ENCODE data around the gene STK40.

The STK40 gene

DNA sequence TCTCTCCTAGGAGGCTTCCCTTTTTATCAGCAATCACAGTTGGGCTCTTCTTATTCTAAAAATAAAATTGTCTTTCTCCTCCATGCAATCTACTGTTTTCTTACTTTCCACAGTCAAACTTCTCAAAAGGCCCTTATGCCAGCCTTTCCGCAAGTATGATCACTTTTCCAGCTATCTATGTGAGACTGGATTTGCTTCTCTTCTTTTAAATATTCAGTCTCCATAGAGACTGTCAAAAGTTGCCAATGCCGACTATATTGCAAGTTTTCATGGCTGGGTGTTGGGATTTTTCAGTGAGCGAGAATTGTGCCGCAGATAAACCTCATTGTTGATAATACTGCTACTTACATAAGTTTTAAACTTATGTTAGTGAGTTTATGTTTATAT lies 16.8 kb upstream of the STK40 start:
- H3K4me3 Mint-ChIP-seq = peak overlapping the region in 1 of 2 donors; percentile 30
- ATAC-seq = no peak
- H3K27me3 Mint-ChIP-seq = no peaks in the 10 kb centered on the region

DNA sequence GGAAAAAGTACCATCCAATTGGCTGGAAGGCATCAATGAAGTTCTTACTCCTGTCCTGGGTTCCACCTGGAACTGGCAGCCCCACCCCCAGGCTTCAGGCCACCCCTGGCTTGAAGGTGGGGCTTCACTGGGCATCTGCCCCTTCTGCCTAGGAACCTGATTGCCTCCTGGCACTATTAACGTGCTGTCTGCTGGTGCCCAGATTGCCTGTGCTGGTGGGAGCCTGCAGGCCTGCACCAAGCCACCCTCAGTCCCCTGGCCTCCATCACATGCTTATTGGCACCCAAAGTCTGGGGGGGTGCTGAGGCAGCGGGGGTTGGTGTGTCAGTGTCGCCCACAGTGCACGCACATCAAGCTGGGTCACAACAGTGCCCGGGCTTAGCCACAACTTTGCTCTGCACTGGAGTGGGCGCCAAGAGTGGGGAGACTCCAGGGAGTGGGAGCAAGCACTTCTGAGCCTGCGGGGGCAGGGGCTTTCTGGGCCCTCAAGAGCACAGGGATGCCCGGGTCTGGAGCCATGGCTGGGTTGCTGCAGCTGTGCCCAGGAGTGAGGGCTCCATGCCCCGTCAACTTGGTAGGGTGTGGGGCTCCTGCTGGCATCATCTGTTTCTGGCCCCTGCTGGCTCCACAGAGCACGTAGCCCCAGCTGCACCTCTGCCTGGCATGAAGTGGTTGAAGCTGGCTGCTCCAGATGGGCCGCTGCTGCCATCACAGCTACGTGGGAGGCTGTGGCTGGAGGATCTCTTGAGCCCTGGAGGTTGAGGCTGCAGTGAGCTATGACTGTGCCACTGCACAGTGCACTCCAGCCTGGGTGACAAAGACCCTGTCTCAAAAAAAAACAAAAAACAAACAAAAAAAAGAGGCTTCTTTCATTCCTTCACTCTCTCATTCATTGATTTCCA lies 16.1 kb upstream of the STK40 start:
- peak overlapping the region; percentile 83 to 86 for H3K4me3 Mint-ChIP-seq
- H3K4me1 Mint-ChIP-seq = peaks cover 34% of the 10 kb centered on the region
- DNase-seq (no peak), ATAC-seq (no peak)
- H3K27ac Mint-ChIP-seq = peak overlapping the region in 1 of 2 donors; percentile 97
- no peaks in the 10 kb centered on the region for H3K9me3 Mint-ChIP-seq
- no peaks in the 10 kb centered on the region for H3K27me3 Mint-ChIP-seq

More for the DNA sequence above, 16.8 kb upstream of the STK40 start:
- no peaks in the 10 kb centered on the region for H3K9me3 Mint-ChIP-seq
- peaks cover 30% of the 10 kb centered on the region for H3K4me1 Mint-ChIP-seq
- H3K27ac Mint-ChIP-seq = peak overlapping the region in 1 of 2 donors; percentile 72
- DNase-seq = no peak

DNA sequence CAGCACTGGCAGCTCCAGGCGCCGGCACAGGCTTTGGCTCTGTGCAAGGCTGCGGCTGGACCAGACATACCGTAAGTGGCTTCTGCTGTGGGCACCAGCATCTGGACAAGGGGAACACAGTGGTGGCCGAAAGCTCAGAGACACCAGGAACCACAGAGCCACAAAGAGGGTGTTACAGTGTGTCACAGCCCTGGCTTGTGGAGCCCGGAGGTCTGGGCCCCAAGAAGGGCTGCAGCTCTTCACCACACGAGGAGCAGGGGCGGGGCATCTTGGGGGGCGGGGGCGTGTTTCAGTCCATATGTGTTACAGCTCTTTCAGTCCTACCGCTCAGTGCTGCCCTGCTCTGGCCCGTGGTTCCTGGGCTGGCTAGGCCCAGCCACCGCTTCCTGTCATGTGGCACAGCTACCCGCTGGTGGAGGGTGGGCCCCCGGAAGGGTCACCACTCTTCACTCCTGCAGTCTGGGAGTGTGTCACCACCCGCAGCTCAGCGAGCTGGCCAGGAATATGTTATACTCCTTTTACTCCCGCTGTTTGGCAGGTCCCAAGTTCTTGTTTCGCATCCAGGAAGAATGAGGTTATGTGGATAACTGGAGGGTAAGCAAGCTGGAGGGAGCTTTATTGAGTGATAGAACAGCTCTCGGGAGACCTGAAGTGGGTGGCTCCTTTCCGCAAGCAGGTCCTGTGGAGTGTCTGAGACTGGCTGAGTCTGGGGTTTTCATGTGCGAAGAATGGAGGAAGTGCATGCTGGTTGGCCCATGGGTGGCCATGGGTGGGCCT lies 15.3 kb upstream of the STK40 start:
- peak; percentile 82 for ATAC-seq

DNA sequence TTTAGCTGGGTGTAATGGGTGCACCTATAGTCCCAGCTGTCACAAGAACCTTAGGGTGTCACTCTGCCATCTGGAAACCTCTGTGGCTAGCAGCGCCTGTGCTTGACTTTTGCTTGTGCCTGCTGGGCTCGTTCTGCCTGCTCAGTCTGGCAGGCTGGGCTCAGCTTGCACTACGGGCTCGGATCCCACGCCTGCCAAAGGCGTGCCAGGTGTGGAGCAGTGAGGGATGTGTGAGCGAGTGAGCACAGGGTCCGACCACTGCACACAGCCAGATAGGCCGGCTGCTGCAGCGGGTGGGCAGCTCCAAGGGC lies 14.7 kb upstream of the STK40 start:
- DNase-seq = no peak
- no peak for ATAC-seq
- H3K4me1 Mint-ChIP-seq = peaks cover 48% of the 10 kb centered on the region
- peak overlapping the region; percentile 83 to 86 for H3K4me3 Mint-ChIP-seq
- H3K27ac Mint-ChIP-seq = peak overlapping the region; percentile 50 to 78
- H3K27me3 Mint-ChIP-seq = no peaks in the 10 kb centered on the region
- no peaks in the 10 kb centered on the region for H3K9me3 Mint-ChIP-seq

More for the DNA sequence above, 15.3 kb upstream of the STK40 start:
- no peaks in the 10 kb centered on the region for H3K9me3 Mint-ChIP-seq
- H3K4me1 Mint-ChIP-seq = peaks cover 43% of the 10 kb centered on the region
- peak; percentile 56 to 77 for DNase-seq
- peak overlapping the region; percentile 83 to 86 for H3K4me3 Mint-ChIP-seq
- no peaks in the 10 kb centered on the region for H3K27me3 Mint-ChIP-seq
- peak overlapping the region; percentile 90 to 97 for H3K27ac Mint-ChIP-seq

DNA sequence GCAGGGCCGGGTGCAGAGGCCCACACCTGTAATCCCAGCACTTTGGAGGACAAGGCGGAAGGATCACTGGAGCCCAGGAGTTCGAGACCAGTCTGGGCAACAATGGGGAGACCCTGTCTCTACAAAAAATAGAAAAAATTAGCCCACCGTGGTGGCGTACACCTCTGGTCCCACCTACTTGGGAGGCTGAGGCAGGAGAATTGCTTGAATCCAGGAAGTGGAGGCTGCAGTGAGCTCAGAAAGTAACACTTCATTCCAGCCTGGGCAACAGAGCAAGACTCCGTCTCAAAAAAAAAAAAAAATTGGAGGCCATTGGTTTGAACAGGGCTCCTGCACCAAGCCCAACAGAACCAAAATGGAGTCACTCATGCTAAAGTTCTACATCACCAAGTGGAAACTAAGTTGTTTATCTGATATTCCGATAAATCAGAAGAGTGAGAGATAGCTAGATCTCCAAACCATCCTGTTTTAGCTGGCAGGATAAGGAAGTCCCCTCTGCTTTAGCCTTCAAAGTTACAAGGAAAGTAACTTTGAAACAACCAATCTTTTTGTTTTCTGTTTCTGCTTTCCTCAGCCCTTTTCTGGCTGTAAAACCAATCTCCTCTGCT lies 12.8 kb upstream of the STK40 start:
- DNase-seq (no peak), ATAC-seq (no peak)
- H3K4me3 Mint-ChIP-seq = peak overlapping the region; percentile 92 to 95
- peaks cover 58% of the 10 kb centered on the region for H3K4me1 Mint-ChIP-seq
- H3K27ac Mint-ChIP-seq = peak overlapping the region; percentile 35 to 99
- no peaks in the 10 kb centered on the region for H3K9me3 Mint-ChIP-seq
- no peaks in the 10 kb centered on the region for H3K27me3 Mint-ChIP-seq

DNA sequence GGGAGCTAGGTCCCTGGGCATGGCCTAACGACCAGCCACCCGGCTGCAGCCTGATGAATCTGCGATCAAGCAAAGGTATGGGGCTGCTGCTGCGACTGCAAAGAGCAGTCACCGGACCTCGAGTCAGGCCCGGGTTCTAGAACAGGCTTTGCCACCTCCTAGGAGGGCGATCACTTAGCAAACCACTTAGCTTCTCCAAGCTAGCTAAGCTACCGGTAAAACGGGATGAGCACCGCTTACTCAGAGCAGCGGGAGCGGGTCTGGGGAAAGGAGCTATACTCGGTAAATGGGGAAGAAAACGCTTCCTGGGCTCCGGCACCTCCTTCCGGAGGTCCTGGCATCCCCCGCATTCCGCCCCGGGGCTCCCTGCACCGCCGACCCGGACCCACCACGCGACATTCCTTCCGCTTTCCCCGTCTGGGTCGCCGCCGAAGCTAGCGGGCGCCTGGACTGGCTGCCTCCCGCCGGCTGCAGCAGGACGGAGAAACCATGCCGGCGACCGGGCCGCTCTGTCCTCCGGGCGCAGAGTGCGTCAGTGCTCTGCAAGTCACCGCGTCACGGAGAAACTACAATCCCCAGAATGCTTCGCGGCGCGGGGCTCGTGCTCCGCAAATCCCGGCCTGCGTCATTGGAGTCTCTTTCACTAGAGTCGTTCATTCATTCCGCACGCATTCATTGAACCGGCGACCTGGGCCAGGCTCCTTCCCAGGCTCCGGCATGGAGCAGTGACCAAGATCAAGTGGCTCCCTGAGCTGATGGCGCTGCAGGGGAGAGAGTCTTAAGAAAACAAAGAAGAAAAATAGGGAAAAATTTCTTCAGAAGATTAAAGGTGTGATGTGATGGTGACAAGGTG lies 11.9 kb upstream of the STK40 start, which contains the start of gene LSM10:
TSS of gene LSM10 (minus strand) at position 531 of the 853 bp plus-strand sequence. CDS start 3,779 bp downstream, outside the sequence.
- no peaks in the 10 kb centered on the region for H3K9me3 Mint-ChIP-seq
- H3K4me3 Mint-ChIP-seq = peak within 1 kb of the TSS; percentile 92 to 95
- ATAC-seq (peak; percentile 89), DNase-seq (peak; percentile 84 to 88)
- H3K4me1 Mint-ChIP-seq = peaks cover 58% of the 10 kb centered on the region
- H3K27me3 Mint-ChIP-seq = no peaks in the 10 kb centered on the region
- H3K27ac Mint-ChIP-seq = peak within 1 kb of the TSS; percentile 99

DNA sequence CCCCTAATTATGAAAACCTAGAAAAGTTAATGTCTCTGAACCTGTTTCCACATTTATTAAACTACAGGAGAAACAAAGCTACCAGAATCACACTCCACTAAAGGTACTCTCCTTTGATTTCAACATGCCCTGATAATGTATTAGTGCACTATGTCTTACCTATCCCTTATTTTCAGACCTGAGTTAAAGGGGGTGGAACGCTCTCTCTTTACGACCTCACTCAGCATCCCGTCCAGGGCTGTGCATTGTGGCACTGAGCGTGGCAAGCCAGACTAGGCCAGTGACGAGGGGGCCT lies 11.3 kb upstream of the STK40 start:
- DNase-seq (no peak), ATAC-seq (peak; percentile 66)
- H3K9me3 Mint-ChIP-seq = no peaks in the 10 kb centered on the region
- no peaks in the 10 kb centered on the region for H3K27me3 Mint-ChIP-seq
- peak overlapping the region; percentile 92 to 95 for H3K4me3 Mint-ChIP-seq
- peak overlapping the region; percentile 99 for H3K27ac Mint-ChIP-seq
- peaks cover 58% of the 10 kb centered on the region for H3K4me1 Mint-ChIP-seq

DNA sequence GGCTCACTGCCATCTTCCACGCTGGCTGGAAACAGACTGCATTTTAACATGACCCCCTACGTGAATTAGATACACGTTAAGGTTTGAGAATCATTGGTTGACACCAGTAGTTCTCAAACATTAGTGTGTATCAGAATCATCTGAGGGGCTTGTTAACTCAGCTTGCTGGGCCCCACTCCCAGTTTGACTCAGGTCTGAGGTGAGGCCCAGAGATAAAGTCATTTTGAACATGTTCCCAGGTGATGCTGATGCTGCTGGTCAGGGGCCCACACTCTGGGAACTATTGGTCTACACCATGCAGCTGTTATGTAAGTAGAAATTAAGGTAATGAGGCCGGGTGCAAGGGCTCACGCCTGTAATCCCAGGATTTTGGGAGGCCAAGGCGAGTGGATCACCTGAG lies 10.6 kb upstream of the STK40 start:
- H3K4me3 Mint-ChIP-seq = peak overlapping the region; percentile 92 to 95
- H3K9me3 Mint-ChIP-seq = no peaks in the 10 kb centered on the region
- DNase-seq (peak in 1 of 2 donors; percentile 39), ATAC-seq (peak; percentile 19)
- H3K27me3 Mint-ChIP-seq = no peaks in the 10 kb centered on the region
- H3K4me1 Mint-ChIP-seq = peaks cover 53% of the 10 kb centered on the region
- H3K27ac Mint-ChIP-seq = peak overlapping the region; percentile 67 to 69

DNA sequence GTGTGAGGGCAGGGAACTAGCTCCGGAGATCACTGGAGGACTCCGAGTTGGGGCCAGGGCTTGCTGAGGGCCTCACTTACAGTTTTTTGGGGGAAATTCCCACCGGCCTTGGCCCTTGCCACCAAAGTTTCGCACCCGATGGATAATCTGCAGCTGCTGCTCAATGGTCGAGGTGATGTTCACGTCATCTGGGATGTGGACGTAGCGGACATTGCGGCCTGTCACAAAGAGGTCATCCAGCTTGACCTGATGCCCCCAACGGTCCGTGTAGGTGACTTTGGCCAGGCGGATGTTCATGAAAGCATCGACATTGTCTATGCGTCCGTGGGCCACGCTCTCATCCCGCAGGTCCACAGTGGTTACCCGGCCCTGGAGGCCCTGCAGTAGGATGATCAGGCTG lies 8.0 kb upstream of the STK40 start:
- DNase-seq (no peak), ATAC-seq (no peak)
- Mint-ChIP-seq H3K27ac (no peak overlapping the region), H3K4me3 (no peak overlapping the region), H3K4me1 (peaks cover 49% of the 10 kb centered on the region), H3K9me3 (no peaks in the 10 kb centered on the region), H3K27me3 (no peaks in the 10 kb centered on the region)

DNA sequence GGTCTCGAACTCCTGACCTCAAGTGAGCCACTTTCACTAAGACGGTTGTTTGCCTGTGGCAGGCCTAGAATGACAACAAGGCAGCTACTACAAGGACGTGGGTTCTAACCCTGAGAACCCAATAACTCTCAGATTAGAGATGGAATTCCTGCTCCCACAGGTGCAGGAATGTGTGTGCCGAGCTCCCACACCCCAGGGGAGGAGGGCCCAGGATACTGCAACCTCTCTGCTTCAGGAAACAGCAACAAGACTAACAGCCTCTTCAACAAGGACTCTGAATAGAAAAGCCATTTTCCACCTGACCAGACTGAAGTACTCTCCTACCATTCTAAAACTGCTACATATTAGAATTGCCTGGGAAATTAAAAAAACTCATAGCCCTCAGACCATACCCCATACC lies 7.1 kb upstream of the STK40 start:
- H3K27me3 Mint-ChIP-seq = no peaks in the 10 kb centered on the region

DNA sequence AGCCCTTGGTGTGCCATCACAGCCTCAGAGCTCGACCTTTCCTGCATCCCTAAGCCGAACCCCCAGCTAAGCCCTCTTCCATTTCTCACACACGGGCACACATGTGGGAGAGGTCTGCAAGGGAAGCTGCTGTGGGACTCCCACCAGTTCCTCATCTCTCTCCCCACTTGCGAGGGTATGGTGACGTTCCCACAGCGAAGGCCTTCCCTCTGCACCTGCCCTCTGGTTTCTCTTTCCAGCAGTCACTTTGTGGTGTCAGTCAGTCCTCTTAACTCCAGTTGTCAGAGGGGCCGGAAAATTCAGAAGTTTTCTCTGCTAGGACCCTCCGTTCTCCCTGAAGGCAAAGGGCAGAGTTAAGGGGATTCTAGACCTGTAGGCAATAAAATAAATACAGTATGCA lies 5.5 kb upstream of the STK40 start:
- H3K27ac Mint-ChIP-seq = peak overlapping the region; percentile 38 to 46
- no peaks in the 10 kb centered on the region for H3K27me3 Mint-ChIP-seq
- ATAC-seq (no peak), DNase-seq (no peak)
- H3K4me3 Mint-ChIP-seq = no peak overlapping the region
- no peaks in the 10 kb centered on the region for H3K9me3 Mint-ChIP-seq
- peaks cover 49% of the 10 kb centered on the region for H3K4me1 Mint-ChIP-seq

More for the DNA sequence above, 7.1 kb upstream of the STK40 start:
- Mint-ChIP-seq H3K9me3 (no peaks in the 10 kb centered on the region), H3K4me1 (peaks cover 45% of the 10 kb centered on the region), H3K27ac (no peak overlapping the region), H3K4me3 (no peak overlapping the region)
- DNase-seq (no peak), ATAC-seq (no peak)

DNA sequence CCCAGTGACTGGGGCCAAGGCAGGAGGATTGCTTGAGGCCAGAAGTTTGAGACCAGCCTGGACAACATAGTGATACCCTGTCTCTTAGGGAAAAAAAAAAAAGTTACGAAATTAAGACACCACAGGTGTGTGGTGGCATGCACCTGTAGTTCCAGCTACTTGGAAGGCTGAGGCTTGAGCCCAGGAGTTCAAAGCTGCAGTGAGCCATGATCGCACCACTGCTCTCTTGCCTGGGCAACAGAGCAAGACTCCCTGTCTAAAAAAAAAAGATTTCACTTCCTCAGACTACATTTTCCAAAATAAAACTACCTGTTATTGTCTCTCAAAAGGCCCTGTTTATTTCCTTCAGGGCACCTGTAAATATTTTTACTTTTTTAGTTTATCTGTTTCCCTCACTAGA lies 4.7 kb upstream of the STK40 start:
- Mint-ChIP-seq H3K27me3 (no peaks in the 10 kb centered on the region), H3K4me3 (no peak overlapping the region), H3K27ac (peak overlapping the region; percentile 27), H3K4me1 (peaks cover 45% of the 10 kb centered on the region), H3K9me3 (no peaks in the 10 kb centered on the region)
- DNase-seq (no peak), ATAC-seq (no peak)

DNA sequence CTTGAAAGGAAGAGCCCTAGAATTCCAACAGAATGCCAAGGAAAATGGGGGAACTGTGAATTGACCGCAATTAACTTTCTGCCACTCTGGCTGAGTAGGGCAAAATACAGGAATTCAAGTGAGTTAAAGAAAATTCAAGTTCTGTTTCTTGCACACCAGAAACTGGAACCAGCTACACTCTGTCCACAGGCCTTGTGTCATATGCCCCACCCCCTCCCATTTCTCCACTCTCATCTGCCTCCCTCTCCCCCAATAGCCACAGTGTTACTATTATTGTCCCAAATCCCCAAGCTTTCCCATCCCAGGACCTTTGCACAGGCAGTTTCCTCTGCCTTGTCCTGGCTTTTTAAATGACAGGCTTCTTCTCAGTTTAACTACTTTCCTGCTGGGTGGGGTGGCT lies 4.3 kb upstream of the STK40 start:
- H3K4me3 Mint-ChIP-seq = no peak overlapping the region
- no peaks in the 10 kb centered on the region for H3K9me3 Mint-ChIP-seq
- H3K4me1 Mint-ChIP-seq = peaks cover 43% of the 10 kb centered on the region
- peak overlapping the region; percentile 27 to 42 for H3K27ac Mint-ChIP-seq
- H3K27me3 Mint-ChIP-seq = no peaks in the 10 kb centered on the region
- DNase-seq = no peak
- ATAC-seq = no peak

DNA sequence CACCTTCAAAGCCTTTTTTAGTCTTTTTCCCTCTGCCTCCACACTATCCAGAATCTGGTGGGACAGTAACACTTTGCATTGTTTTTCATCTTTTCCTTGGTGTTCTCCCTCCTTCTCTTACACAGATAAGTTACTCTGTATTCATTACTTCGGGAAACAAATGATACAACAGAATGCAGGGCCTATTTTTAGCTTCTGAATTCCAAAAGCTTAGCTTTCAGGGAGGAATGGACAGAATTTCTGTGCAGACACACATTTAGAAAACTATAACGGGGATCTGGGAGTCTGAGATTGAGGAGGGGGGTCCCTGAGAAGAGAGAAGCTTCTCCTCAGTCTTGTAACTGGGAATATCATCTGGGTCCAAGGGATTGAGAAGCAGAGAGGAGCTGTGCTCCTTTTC lies 3.5 kb upstream of the STK40 start:
- no peak overlapping the region for H3K4me3 Mint-ChIP-seq
- no peaks in the 10 kb centered on the region for H3K27me3 Mint-ChIP-seq
- H3K4me1 Mint-ChIP-seq = peaks cover 43% of the 10 kb centered on the region
- peak overlapping the region in 1 of 2 donors; percentile 2 for H3K27ac Mint-ChIP-seq
- no peaks in the 10 kb centered on the region for H3K9me3 Mint-ChIP-seq
- ATAC-seq = no peak
- no peak for DNase-seq
